DOHH2 (cell line): ENCODE results near the gene CNKSR2.
A peak's percentile ranks its signal among the peaks of the same experiment; 100 is the strongest.

Experiments
- H3F3A ChIP-seq: fragments of 200-600 bp; sonication (generic), shearing (Covaris generic); 2 replicates; pipeline ENCODE4 v1.6.0; 2016; ENCODE audit warnings: antibody characterized with exemption, mild to moderate bottlenecking; ENCODE audit not compliant: control insufficient read depth, insufficient read depth
- H3K27ac ChIP-seq: fragments of 200-600 bp; sonication (generic); 2 replicates; pipeline ENCODE4 v1.5.1; 2014; ENCODE audit warnings: low read depth, mild to moderate bottlenecking, low read length, moderate library complexity
- H3K27me3 ChIP-seq: fragments of 200-600 bp; sonication (generic); 2 replicates; pipeline ENCODE4 v1.6.1; 2014; ENCODE audit warnings: mild to moderate bottlenecking, low read length, mixed read lengths; ENCODE audit not compliant: control insufficient read depth
- H3K36me3 ChIP-seq: fragments of 200-600 bp; sonication (generic); 2 replicates; pipeline ENCODE4 v1.6.1; 2014; ENCODE audit warnings: mild to moderate bottlenecking, low read length, moderate library complexity, mixed read lengths; ENCODE audit not compliant: control insufficient read depth
- H3K4me1 ChIP-seq: fragments of 200-600 bp; sonication (generic); 2 replicates; pipeline ENCODE4 v1.6.1; 2014; ENCODE audit warnings: mild to moderate bottlenecking, low read length, mixed read lengths; ENCODE audit not compliant: control insufficient read depth
- H3K4me2 ChIP-seq: fragments of 200-600 bp; sonication (generic); 2 replicates; pipeline ENCODE4 v1.6.0; 2014; ENCODE audit warnings: mild to moderate bottlenecking, low read length, moderate library complexity
- H3K4me3 ChIP-seq: fragments of 200-600 bp; sonication (generic); 2 replicates; pipeline ENCODE4 v1.5.1; 2014; ENCODE audit warnings: mild to moderate bottlenecking, low read length, mixed read lengths
- H3K79me2 ChIP-seq: fragments of 200-600 bp; sonication (generic); 2 replicates; pipeline ENCODE4 v1.6.1; 2014; ENCODE audit warnings: mild to moderate bottlenecking, low read length, mixed read lengths; ENCODE audit not compliant: control insufficient read depth
- H3K9me2 ChIP-seq: fragments of 200-600 bp; sonication (generic); replicated peaks from 2 replicates; pipeline ENCODE4 v1.6.1; 2014; ENCODE audit warnings: mild to moderate bottlenecking, low read length, mixed read lengths; ENCODE audit not compliant: control insufficient read depth
- H3K9me3 ChIP-seq: fragments of 200-600 bp; sonication (generic); 2 replicates; pipeline ENCODE4 v1.6.1; 2014; ENCODE audit warnings: antibody characterized with exemption, low read length, mixed read lengths; ENCODE audit not compliant: control insufficient read depth, insufficient read depth
- H4K20me1 ChIP-seq: fragments of 200-600 bp; sonication (generic); 2 replicates; pipeline ENCODE4 v1.6.0; 2014; ENCODE audit warnings: low read depth, mild to moderate bottlenecking, antibody characterized with exemption, low read length, moderate library complexity; ENCODE audit not compliant: control insufficient read depth, insufficient read depth
- CTCF ChIP-seq: fragments of 200-600 bp; sonication (generic); IDR thresholded peaks from one replicate; pipeline ENCODE4 v1.5.1; 2014; ENCODE audit warnings: antibody characterized with exemption, mild to moderate bottlenecking, low read depth, low read length; ENCODE audit not compliant: poor library complexity, severe bottlenecking
- EZH2phosphoT487 ChIP-seq: fragments of 200-600 bp; sonication (generic); IDR thresholded peaks from 2 replicates; pipeline ENCODE4 v1.6.1; 2017; ENCODE audit warnings: borderline replicate concordance, mild to moderate bottlenecking, antibody characterized with exemption, low read length, moderate library complexity, mixed read lengths

CNKSR2 gene

GRCh38 chrX:21427086-21427485 is 52.9 kb downstream of the CNKSR2 start:
- Histone ChIP-seq H3K79me2 (no peaks in the 10 kb centered on the region), H3K4me1 (no peaks in the 10 kb centered on the region), H3K27ac (no peak overlapping the region), H3K36me3 (no peaks in the 10 kb centered on the region), H3K27me3 (no peaks in the 10 kb centered on the region), H3K9me2 (no peaks in the 10 kb centered on the region), H4K20me1 (no peaks in the 10 kb centered on the region), H3K4me3 (no peak overlapping the region), H3K4me2 (no peak overlapping the region), H3K9me3 (no peaks in the 10 kb centered on the region), H3F3A (no peaks in the 10 kb centered on the region)
- no peak for TF ChIP-seq CTCF
- TF ChIP-seq EZH2phosphoT487 = no peak

- Histone ChIP-seq H3K4me1 (peaks cover 7% of the 10 kb centered on the region; the same call in 1 of the 2 replicates), H3K27me3 (no peaks in the 10 kb centered on the region), H3K9me2 (no peaks in the 10 kb centered on the region), H3K27ac (no peak overlapping the region), H3K4me2 (no peak overlapping the region), H3F3A (no peaks in the 10 kb centered on the region), H3K79me2 (no peaks in the 10 kb centered on the region), H4K20me1 (no peaks in the 10 kb centered on the region), H3K36me3 (no peaks in the 10 kb centered on the region), H3K4me3 (no peak overlapping the region), H3K9me3 (no peaks in the 10 kb centered on the region)
- TF ChIP-seq CTCF = no peak
- TF ChIP-seq EZH2phosphoT487 = no peak
Measured at GRCh38 chrX:21437036-21437435, 62.8 kb downstream of the CNKSR2 start.

DNA sequence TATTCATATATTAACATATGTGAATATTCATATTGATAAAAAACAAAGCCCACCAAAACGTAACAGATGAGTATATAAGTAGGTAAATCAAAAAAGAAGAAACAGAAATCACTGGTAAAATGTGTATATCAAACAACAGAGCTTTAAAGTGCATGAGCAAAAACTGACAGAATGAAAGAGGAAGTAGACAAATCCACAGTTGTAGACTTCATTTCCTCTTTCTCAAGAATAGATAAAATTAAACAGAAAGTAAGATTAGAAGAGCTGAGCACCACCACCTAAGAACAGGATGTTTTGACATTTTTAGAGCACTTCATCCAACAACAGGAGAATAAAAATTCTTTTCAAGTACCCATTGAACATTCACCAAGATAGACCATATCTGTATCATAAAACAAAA is 64.6 kb downstream of the CNKSR2 start:
- Histone ChIP-seq H3K4me1 (peaks cover 7% of the 10 kb centered on the region; the same call in 1 of the 2 replicates), H3K36me3 (no peaks in the 10 kb centered on the region), H3K9me2 (no peaks in the 10 kb centered on the region), H3F3A (no peaks in the 10 kb centered on the region), H3K27me3 (no peaks in the 10 kb centered on the region), H3K9me3 (no peaks in the 10 kb centered on the region), H4K20me1 (no peaks in the 10 kb centered on the region), H3K27ac (no peak overlapping the region), H3K4me2 (peak overlapping the region; percentile 34; the same call in 1 of the 2 replicates), H3K4me3 (no peak overlapping the region), H3K79me2 (no peaks in the 10 kb centered on the region)
- TF ChIP-seq CTCF (no peak), EZH2phosphoT487 (no peak)
